MCF 10A (cell line): ENCODE measurements around the gene KCNIP1. TPM values are rescaled to one million over a fixed set of nuclear protein-coding genes. Genes with fewer than 3 reads are reported as not detected.

Source experiments
- BruUV-seq: library from RNA; stranded (reverse); fragments of 400-500 nt; replicated peaks from 2 replicates; lab custom pipeline; 2021; lab: Mats Ljungman, UMichigan
- CTCF ChIA-PET: fragments of 300-600 bp; sonication (Branson Sonifier 250); formaldehyde crosslinking; extraction: SDS; loops from one replicate; lab custom pipeline; 2021; ENCODE audit warnings: antibody characterized with exemption, inconsistent platforms; lab: Yijun Ruan, JAX
- POLR2A ChIA-PET: fragments of 300-600, 350-650 bp; sonication (Branson Sonifier 250); formaldehyde crosslinking; extraction: SDS; loops from one replicate; lab custom pipeline; 2020; ENCODE audit warnings: antibody characterized with exemption, inconsistent platforms; lab: Yijun Ruan, JAX
- DNase-seq: peaks from one replicate; pipeline ENCODE4 v3.0.0-alpha.2; 2018; ENCODE audit not compliant: unreplicated experiment
- H3K27ac Mint-ChIP-seq: one replicate; pipeline ENCODE4 v1.8.0; 2022; ENCODE audit warnings: mild to moderate bottlenecking, low read depth, mixed read lengths; ENCODE audit not compliant: unreplicated experiment
- H3K27me3 Mint-ChIP-seq: one replicate; pipeline ENCODE4 v1.8.0; 2022; ENCODE audit warnings: mixed read lengths; ENCODE audit not compliant: insufficient read depth, unreplicated experiment
- H3K36me3 Mint-ChIP-seq: one replicate; pipeline ENCODE4 v1.8.0; 2022; ENCODE audit warnings: mild to moderate bottlenecking, moderate library complexity, mixed read lengths; ENCODE audit not compliant: insufficient read depth, unreplicated experiment
- H3K4me1 Mint-ChIP-seq: one replicate; pipeline ENCODE4 v1.8.0; 2022; ENCODE audit warnings: mixed read lengths; ENCODE audit not compliant: insufficient read depth, unreplicated experiment
- H3K4me3 Mint-ChIP-seq: one replicate; pipeline ENCODE4 v1.8.0; 2022; ENCODE audit warnings: mild to moderate bottlenecking, moderate library complexity, mixed read lengths; ENCODE audit not compliant: unreplicated experiment
- H3K9me3 Mint-ChIP-seq: one replicate; pipeline ENCODE4 v1.8.0; 2022; ENCODE audit warnings: mixed read lengths; ENCODE audit not compliant: unreplicated experiment
- CTCF ChIP-seq: fragments of 200-600 bp; IDR thresholded peaks from one replicate; pipeline ENCODE4 v1.8.0; 2022; ENCODE audit warnings: antibody characterized with exemption, mild to moderate bottlenecking; ENCODE audit not compliant: unreplicated experiment
- intact Hi-C: fragments of 100-400 bp; cut with micrococcal nuclease; formaldehyde crosslinking; loops from 2 replicates; pipeline ENCODE4 v1.14.1; 2022
- total RNA-seq: library from RNA; stranded (reverse); gene quantifications from 2 replicates; pipeline ENCODE4 v1.2.3, GENCODE V29; 2022

KCNIP1 gene
- total RNA-seq, 1 experiment from 2014 or later: not detected

DNA sequence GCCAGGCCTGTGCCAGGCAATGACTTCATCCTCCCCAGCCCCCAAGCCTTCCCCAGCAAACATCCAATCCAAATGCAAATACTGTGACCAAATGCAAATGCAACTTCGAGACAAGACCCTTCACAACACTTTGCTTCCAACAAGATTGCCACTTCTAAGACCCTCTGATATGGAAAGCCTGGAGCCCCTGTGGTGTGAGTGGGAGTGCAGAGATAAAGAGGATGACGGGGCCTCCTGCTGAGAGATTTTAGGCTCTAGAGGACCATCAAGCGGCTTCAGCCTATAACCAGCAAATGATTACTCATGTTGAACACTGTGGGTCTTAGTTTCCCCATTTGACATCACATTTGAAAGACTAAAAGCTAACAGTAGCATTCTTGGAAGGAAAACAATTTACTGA lies 233.1 kb downstream of the KCNIP1 start:
- no TSS peak for BruUV-seq
- intact Hi-C loops: no loop called here
- Mint-ChIP-seq H3K36me3 (no peaks in the 10 kb centered on the region), H3K9me3 (peaks cover 8% of the 10 kb centered on the region), H3K27ac (no peak overlapping the region), H3K4me3 (no peak overlapping the region), H3K4me1 (no peaks in the 10 kb centered on the region), H3K27me3 (peaks cover 16% of the 10 kb centered on the region)
- DNase-seq: no peak
- no peak for TF ChIP-seq CTCF
- ChIA-PET POLR2A (no interaction called here), CTCF (interaction anchor here (0.6 to 16.7 kb wide), 4 partner anchors 8 to 415 kb away, joined by 3 to 992 read pairs (median 16); partner anchors contain the start of gene GABRP)

DNA sequence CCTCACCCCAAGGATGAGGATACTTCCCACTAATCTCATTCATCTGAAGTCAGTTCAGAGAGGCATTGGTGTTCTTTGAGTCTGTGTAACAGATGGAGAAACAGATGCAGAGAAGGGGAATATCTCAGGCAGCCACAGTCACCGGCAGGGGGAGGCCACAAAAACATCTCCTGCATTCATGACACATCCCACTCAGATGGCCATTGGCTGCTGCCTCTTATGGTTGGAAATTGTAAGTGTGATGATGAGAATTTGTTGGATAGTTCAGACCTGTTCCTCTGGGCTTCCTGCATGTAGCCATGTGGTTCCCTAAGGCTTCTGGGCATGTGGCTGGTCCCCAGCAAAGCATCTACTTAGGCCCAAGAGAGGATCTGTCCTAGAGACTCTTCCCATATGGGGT lies 233.8 kb downstream of the KCNIP1 start:
- Mint-ChIP-seq H3K9me3 (peaks cover 8% of the 10 kb centered on the region), H3K36me3 (no peaks in the 10 kb centered on the region), H3K4me3 (no peak overlapping the region), H3K4me1 (no peaks in the 10 kb centered on the region), H3K27ac (no peak overlapping the region), H3K27me3 (peaks cover 15% of the 10 kb centered on the region)
- intact Hi-C loops: no loop called here
- DNase-seq: no peak
- CTCF ChIA-PET: interaction anchor here (0.6 to 16.7 kb wide), 2 partner anchors 52 to 107 kb away, joined by 3 to 992 read pairs; partner anchors contain the start of gene GABRP
- no TSS peak for BruUV-seq
- POLR2A ChIA-PET: no interaction called here
- TF ChIP-seq CTCF: no peak

DNA sequence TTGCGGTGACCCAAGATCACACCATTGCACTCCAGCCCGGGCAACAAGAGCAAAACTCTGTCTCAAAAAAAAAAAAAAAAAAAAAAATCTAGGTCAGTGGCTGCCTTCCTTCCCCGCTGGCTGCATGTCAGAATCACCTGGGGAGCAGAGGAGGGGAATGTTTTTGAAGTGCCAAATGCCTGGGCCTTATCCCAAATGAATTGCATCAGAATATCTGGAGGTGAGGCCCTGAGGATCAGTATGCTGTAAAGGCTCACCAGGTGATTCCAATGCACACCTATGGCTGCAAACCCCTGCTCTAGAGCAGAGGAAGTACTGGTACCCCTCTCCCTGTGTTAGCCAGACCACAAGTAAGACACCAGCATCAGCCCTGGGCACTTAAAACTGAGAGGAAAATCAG lies 235.0 kb downstream of the KCNIP1 start:
- H3K4me1 Mint-ChIP-seq: no peaks in the 10 kb centered on the region
- H3K9me3 Mint-ChIP-seq: peaks cover 8% of the 10 kb centered on the region
- no peak overlapping the region for H3K27ac Mint-ChIP-seq
- intact Hi-C loops: no loop called here
- H3K36me3 Mint-ChIP-seq: no peaks in the 10 kb centered on the region
- DNase-seq: no peak
- H3K4me3 Mint-ChIP-seq: no peak overlapping the region
- POLR2A ChIA-PET: no interaction called here
- TF ChIP-seq CTCF: no peak
- no TSS peak for BruUV-seq
- CTCF ChIA-PET: interaction anchor here (0.6 to 16.7 kb wide), 3 partner anchors 38 to 99 kb away, joined by 3 to 992 read pairs (median 3); partner anchors contain the start of gene GABRP
- H3K27me3 Mint-ChIP-seq: peaks cover 2% of the 10 kb centered on the region

DNA sequence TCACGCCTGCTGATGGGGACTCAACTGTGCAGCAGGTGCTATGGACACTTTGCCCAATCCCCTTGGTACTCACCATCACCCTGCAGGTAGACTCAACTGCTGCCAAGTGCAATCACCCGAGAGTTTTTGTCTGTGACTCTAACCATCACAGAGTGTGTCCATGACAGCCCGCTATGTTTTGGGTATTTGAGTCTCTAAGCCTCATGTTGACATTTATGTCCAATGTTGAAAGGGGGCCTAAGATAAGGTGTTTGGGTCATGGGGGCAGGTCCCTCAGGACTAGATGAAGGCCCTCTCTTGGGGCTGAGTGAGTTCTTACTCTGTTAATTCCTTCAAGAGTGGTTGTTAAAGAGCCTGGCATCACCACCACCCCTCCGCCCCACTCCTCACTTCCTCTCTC lies 235.6 kb downstream of the KCNIP1 start:
- H3K36me3 Mint-ChIP-seq: no peaks in the 10 kb centered on the region
- H3K4me1 Mint-ChIP-seq: peaks cover 4% of the 10 kb centered on the region
- intact Hi-C loops: no loop called here
- no peaks in the 10 kb centered on the region for H3K27me3 Mint-ChIP-seq
- no TSS peak for BruUV-seq
- POLR2A ChIA-PET: no interaction called here
- peaks cover 8% of the 10 kb centered on the region for H3K9me3 Mint-ChIP-seq
- CTCF ChIA-PET: interaction anchor here (0.7 to 16.7 kb wide), 3 partner anchors 10 to 50 kb away, joined by 3 to 992 read pairs (median 5); partner anchors contain the start of gene GABRP
- H3K4me3 Mint-ChIP-seq: no peak overlapping the region
- no peak for TF ChIP-seq CTCF
- no peak for DNase-seq
- no peak overlapping the region for H3K27ac Mint-ChIP-seq
